Activated CD4-positive, alpha-beta T cell treated with anti-CD3 and anti-CD28 coated beads for 1 hour (primary cell): ENCODE results near the gene SALL2.
"Not testable (repeated sequence)": the region's sequence is repeated elsewhere in the genome, so short reads cannot be mapped to it uniquely, and the experiment has no call there.

ENCODE experiments used
- DNase-seq: peaks from one replicate; pipeline ENCODE4 v3.0.0-alpha.2; 2020

The SALL2 gene

GRCh38 chr14:21525962-21526671 lies at the start of gene SALL2:
SALL2 (minus strand) TSS chr14:21526346; CDS start chr14:21526127, 219 bp downstream.
- DNase-seq, result peak; percentile 41

GRCh38 chr14:21575661-21576060 lies 49.5 kb upstream of the SALL2 start:
- DNase-seq, result no peak

GRCh38 chr14:21572604-21573003 lies 46.5 kb upstream of the SALL2 start:
- no peak for DNase-seq

- DNase-seq, result no peak
Measured at GRCh38 chr14:21558703-21559170, 32.6 kb upstream of the SALL2 start.

GRCh38 chr14:21557084-21557901 lies 31.1 kb upstream of the SALL2 start:
- peak; percentile 55 for DNase-seq

- no peak for DNase-seq
Measured at GRCh38 chr14:21556378-21557083, 30.4 kb upstream of the SALL2 start.

- DNase-seq, result no peak
Measured at GRCh38 chr14:21553266-21553665, 27.1 kb upstream of the SALL2 start.

- DNase-seq, result not testable (repeated sequence)
Measured at GRCh38 chr14:21544588-21544987, 18.4 kb upstream of the SALL2 start.

GRCh38 chr14:21543963-21544362 lies 17.8 kb upstream of the SALL2 start:
- DNase-seq, result no peak

- no peak for DNase-seq
Measured at GRCh38 chr14:21543521-21543960, 17.4 kb upstream of the SALL2 start.

- DNase-seq, result no peak
Measured at GRCh38 chr14:21541413-21542074, 15.4 kb upstream of the SALL2 start.

GRCh38 chr14:21539189-21539940 lies 13.2 kb upstream of the SALL2 start:
- DNase-seq, result no peak

- DNase-seq, result no peak
Measured at GRCh38 chr14:21537090-21537424, 10.9 kb upstream of the SALL2 start.

GRCh38 chr14:21536418-21537089 lies 10.4 kb upstream of the SALL2 start:
- no peak for DNase-seq

- DNase-seq, result no peak
Measured at GRCh38 chr14:21535545-21536417, 9.6 kb upstream of the SALL2 start.

GRCh38 chr14:21534576-21534975 lies 8.4 kb upstream of the SALL2 start:
- DNase-seq, result no peak

GRCh38 chr14:21533294-21533693 lies 7.1 kb upstream of the SALL2 start:
- no peak for DNase-seq

GRCh38 chr14:21529515-21529914 lies 3.4 kb upstream of the SALL2 start:
- DNase-seq, result no peak

GRCh38 chr14:21528381-21529348 lies 2.5 kb upstream of the SALL2 start:
- no peak for DNase-seq
